Skeletal muscle tissue (tissue), 4 donors: ENCODE measurements around the gene ZNF668. TPM values are rescaled to one million over a fixed set of nuclear protein-coding genes. Genes with fewer than 3 reads are reported as not detected.

Experiments
- H3K27ac ChIP-seq: one replicate; pipeline ENCODE4 v1.7.0; 2013; ENCODE audit warnings: mild to moderate bottlenecking, low read depth, low read length, inconsistent platforms
- H3K27me3 ChIP-seq, 3 donors: one replicate each; pipeline ENCODE4 v1.7.0; 2013; ENCODE audit warnings: low read length in 3 of 3; ENCODE audit not compliant: control insufficient read depth in 3 of 3, insufficient read depth in 3 of 3
- H3K36me3 ChIP-seq, 3 donors: one replicate each; pipeline ENCODE4 v1.7.0; 2013; ENCODE audit warnings: low read length in 3 of 3; ENCODE audit not compliant: control insufficient read depth in 3 of 3, insufficient read depth in 3 of 3
- H3K4me1 ChIP-seq, 3 donors: one replicate each; pipeline ENCODE4 v1.7.0; 2013; ENCODE audit warnings: low read length in 3 of 3, mild to moderate bottlenecking in 3 of 3; ENCODE audit not compliant: control insufficient read depth in 3 of 3, insufficient read depth in 3 of 3
- H3K4me3 ChIP-seq, 3 donors: one replicate each; pipeline ENCODE4 v1.7.0; 2013; ENCODE audit warnings: low read length in 3 of 3
- H3K9ac ChIP-seq, 3 donors: one replicate each; pipeline ENCODE4 v1.7.0; 2013; ENCODE audit warnings: low read length in 3 of 3, mild to moderate bottlenecking in 3 of 3, moderate library complexity in 2 of 3, low read depth in 1 of 3
- H3K9me3 ChIP-seq, 3 donors: one replicate each; pipeline ENCODE4 v1.7.0; 2013; ENCODE audit warnings: low read length in 3 of 3; ENCODE audit not compliant: control insufficient read depth in 3 of 3
- total RNA-seq: library from RNA; depleted of rRNA; stranded (reverse); fragments of >200 nt; gene quantifications from one replicate; pipeline ENCODE4 v1.2.3, GENCODE V29; 2014
- donor health status: Osteomylitis.

ZNF668 gene
- total RNA-seq, 1 donor from 2014 or later: 5.7 TPM

- no peak overlapping the region for H3K9ac ChIP-seq
- H3K27ac ChIP-seq: no peak overlapping the region
- no peaks in the 10 kb centered on the region for H3K9me3 ChIP-seq
Measured at GRCh38 chr16:31099860-31100638, 26.0 kb upstream of the ZNF668 start.

GRCh38 chr16:31094424-31095120, 20.5 kb upstream of the ZNF668 start, which contains the start of gene VKORC1:
Gene VKORC1 (minus strand): TSS chr16:31094797. CDS start chr16:31094729, 68 bp downstream.
- H3K9ac ChIP-seq: peak within 1 kb of the TSS; percentile 82 to 94 (median 93)
- peaks cover 10 to 20% (median 16%) of the 10 kb centered on the region in 3 donors for H3K4me1 ChIP-seq
- no peaks in the 10 kb centered on the region for H3K27me3 ChIP-seq
- H3K4me3 ChIP-seq: peak within 1 kb of the TSS; percentile 94 to 95 (median 95)
- H3K27ac ChIP-seq: peak within 1 kb of the TSS; percentile 86
- H3K9me3 ChIP-seq: no peaks in the 10 kb centered on the region
- peaks cover 10 to 12% (median 12%) of the 10 kb centered on the region in 3 donors for H3K36me3 ChIP-seq

More at GRCh38 chr16:31099860-31100638, 26.0 kb upstream of the ZNF668 start:
- peaks cover 0 to 6% (median 4%) of the 10 kb centered on the region in 3 donors for H3K4me1 ChIP-seq
- H3K4me3 ChIP-seq: no peak overlapping the region
- no peaks in the 10 kb centered on the region for H3K27me3 ChIP-seq
- no peaks in the 10 kb centered on the region for H3K36me3 ChIP-seq

GRCh38 chr16:31094088-31094423, 20.0 kb upstream of the ZNF668 start:
- H3K4me1 ChIP-seq: peaks cover 10 to 20% (median 16%) of the 10 kb centered on the region in 3 donors
- peak overlapping the region; percentile 94 to 95 (median 95) for H3K4me3 ChIP-seq

GRCh38 chr16:31093132-31093703, 19.2 kb upstream of the ZNF668 start:
- Histone ChIP-seq H3K4me1 (peaks cover 10 to 20% (median 16%) of the 10 kb centered on the region in 3 donors), H3K27ac (no peak overlapping the region), H3K4me3 (peak overlapping the region; percentile 35 to 95 (median 48)), H3K27me3 (no peaks in the 10 kb centered on the region), H3K9ac (peak overlapping the region; percentile 36 to 93 (median 82)), H3K36me3 (peaks cover 16 to 18% (median 18%) of the 10 kb centered on the region in 3 donors), H3K9me3 (no peaks in the 10 kb centered on the region)

More at GRCh38 chr16:31094088-31094423, 20.0 kb upstream of the ZNF668 start:
- peak overlapping the region; percentile 86 for H3K27ac ChIP-seq
- H3K36me3 ChIP-seq: peaks cover 12 to 14% (median 13%) of the 10 kb centered on the region in 3 donors
- peak overlapping the region; percentile 82 to 94 (median 93) for H3K9ac ChIP-seq
- no peaks in the 10 kb centered on the region for H3K27me3 ChIP-seq
- no peaks in the 10 kb centered on the region for H3K9me3 ChIP-seq

GRCh38 chr16:31092330-31092729, 18.3 kb upstream of the ZNF668 start:
- peaks cover 10 to 20% (median 16%) of the 10 kb centered on the region in 3 donors for H3K4me1 ChIP-seq
- no peak overlapping the region for H3K27ac ChIP-seq
- H3K36me3 ChIP-seq: peaks cover 16 to 19% (median 18%) of the 10 kb centered on the region in 3 donors
- no peaks in the 10 kb centered on the region for H3K27me3 ChIP-seq
- H3K9ac ChIP-seq: no peak overlapping the region
- H3K9me3 ChIP-seq: no peaks in the 10 kb centered on the region
- H3K4me3 ChIP-seq: no peak overlapping the region

GRCh38 chr16:31090540-31090939, 16.5 kb upstream of the ZNF668 start:
- Histone ChIP-seq H3K36me3 (peaks cover 16 to 26% (median 18%) of the 10 kb centered on the region in 3 donors), H3K4me1 (peaks cover 10 to 19% (median 16%) of the 10 kb centered on the region in 3 donors), H3K9me3 (no peaks in the 10 kb centered on the region), H3K9ac (no peak overlapping the region), H3K4me3 (no peak overlapping the region), H3K27ac (no peak overlapping the region), H3K27me3 (no peaks in the 10 kb centered on the region)

GRCh38 chr16:31089199-31089598, 15.2 kb upstream of the ZNF668 start:
- Histone ChIP-seq H3K27ac (no peak overlapping the region), H3K9ac (peak overlapping the region in 1 of 3 donors; percentile 8), H3K27me3 (no peaks in the 10 kb centered on the region), H3K36me3 (peaks cover 23 to 31% (median 24%) of the 10 kb centered on the region in 3 donors), H3K9me3 (no peaks in the 10 kb centered on the region), H3K4me1 (peaks cover 8 to 13% (median 11%) of the 10 kb centered on the region in 3 donors), H3K4me3 (no peak overlapping the region)

GRCh38 chr16:31088459-31089183, 14.6 kb upstream of the ZNF668 start, which contains the start of gene PRSS53:
Gene PRSS53 (minus strand): TSS chr16:31088943. CDS start chr16:31088809, 134 bp downstream.
- Histone ChIP-seq H3K27ac (no peak within 1 kb of the TSS), H3K36me3 (peaks cover 24 to 35% (median 25%) of the 10 kb centered on the region in 3 donors), H3K4me1 (peaks cover 3 to 9% (median 7%) of the 10 kb centered on the region in 3 donors), H3K4me3 (no peak within 1 kb of the TSS), H3K9ac (peak within 1 kb of the TSS in 1 of 3 donors; percentile 8), H3K27me3 (no peaks in the 10 kb centered on the region), H3K9me3 (no peaks in the 10 kb centered on the region)

- H3K27me3 ChIP-seq: no peaks in the 10 kb centered on the region
- H3K4me3 ChIP-seq: no peak overlapping the region
- H3K36me3 ChIP-seq: peaks cover 24 to 40% (median 25%) of the 10 kb centered on the region in 3 donors
- no peak overlapping the region for H3K27ac ChIP-seq
- no peak overlapping the region for H3K9ac ChIP-seq
- peaks cover 0 to 5% (median 3%) of the 10 kb centered on the region in 3 donors for H3K4me1 ChIP-seq
- no peaks in the 10 kb centered on the region for H3K9me3 ChIP-seq
Measured at GRCh38 chr16:31087971-31088370, 13.9 kb upstream of the ZNF668 start.
